ENCODE data around the gene IKBKE.

IKBKE gene

DNA sequence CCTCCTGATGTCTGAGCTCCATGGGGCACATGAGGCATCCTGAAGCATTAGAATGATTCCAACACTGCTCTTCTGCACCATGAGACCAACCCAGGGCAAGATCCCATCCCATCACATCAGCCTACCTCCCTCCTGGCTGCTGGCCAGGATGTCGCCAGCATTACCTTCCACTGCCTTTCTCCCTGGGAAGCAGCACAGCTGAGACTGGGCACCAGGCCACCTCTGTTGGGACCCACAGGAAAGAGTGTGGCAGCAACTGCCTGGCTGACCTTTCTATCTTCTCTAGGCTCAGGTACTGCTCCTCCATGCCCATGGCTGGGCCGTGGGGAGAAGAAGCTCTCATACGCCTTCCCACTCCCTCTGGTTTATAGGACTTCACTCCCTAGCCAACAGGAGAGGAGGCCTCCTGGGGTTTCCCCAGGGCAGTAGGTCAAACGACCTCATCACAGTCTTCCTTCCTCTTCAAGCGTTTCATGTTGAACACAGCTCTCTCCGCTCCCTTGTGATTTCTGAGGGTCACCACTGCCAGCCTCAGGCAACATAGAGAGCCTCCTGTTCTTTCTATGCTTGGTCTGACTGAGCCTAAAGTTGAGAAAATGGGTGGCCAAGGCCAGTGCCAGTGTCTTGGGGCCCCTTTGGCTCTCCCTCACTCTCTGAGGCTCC lies 26.0 kb downstream of the IKBKE start:
- no peak for DNase-seq (ENCODE audit: low spot score)

GRCh38 chr1:206497363-206497762 lies 27.1 kb downstream of the IKBKE start:
- DNase-seq (ENCODE audit: low spot score) = no peak

- no peak for DNase-seq (ENCODE audit: low spot score)
These were observed 27.5 kb downstream of the IKBKE start for GRCh38 chr1:206497774-206498173.

- no peak for DNase-seq (ENCODE audit: low spot score)
These were observed 28.4 kb downstream of the IKBKE start for GRCh38 chr1:206498685-206499084.

DNA sequence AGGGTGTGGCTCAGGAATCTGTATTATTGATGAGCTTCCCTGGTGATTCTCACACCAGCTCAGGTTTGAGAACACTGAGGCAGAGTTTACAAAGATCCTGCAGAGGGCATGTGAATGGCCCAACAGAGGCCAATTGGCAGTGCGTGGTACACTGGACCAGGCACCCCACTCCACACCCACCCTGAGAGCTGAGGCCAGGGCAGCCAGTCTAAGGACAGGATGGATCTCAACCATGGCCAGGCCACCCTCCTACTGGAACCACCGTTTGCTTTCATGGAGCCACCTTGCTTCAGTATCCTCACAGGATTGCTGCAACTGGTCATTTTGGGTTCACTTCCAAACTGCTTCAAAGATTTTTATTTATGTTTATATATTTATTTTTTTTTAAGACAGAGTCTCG lies 29.8 kb downstream of the IKBKE start:
- no peak for DNase-seq (ENCODE audit: low spot score)

DNA sequence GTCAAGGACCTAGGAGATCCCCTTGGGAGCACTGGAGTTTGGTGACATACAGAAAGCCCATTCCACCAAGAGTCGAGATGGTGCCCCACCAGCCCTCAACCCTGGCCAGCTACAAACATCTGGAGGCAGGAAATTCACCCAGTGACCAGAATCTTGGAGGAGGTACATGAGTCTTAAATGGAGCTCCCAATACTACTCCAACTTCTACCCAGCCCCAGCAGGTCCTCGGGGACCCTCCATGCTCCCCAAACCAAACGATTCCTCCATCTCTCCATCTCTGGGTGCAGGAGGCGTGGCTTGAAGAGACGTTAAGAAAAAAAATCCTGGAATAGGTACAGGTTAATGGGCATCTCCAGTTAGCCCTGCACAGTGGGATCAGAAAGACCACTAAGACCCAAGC lies 31.6 kb downstream of the IKBKE start:
- DNase-seq (ENCODE audit: low spot score) = no peak

DNA sequence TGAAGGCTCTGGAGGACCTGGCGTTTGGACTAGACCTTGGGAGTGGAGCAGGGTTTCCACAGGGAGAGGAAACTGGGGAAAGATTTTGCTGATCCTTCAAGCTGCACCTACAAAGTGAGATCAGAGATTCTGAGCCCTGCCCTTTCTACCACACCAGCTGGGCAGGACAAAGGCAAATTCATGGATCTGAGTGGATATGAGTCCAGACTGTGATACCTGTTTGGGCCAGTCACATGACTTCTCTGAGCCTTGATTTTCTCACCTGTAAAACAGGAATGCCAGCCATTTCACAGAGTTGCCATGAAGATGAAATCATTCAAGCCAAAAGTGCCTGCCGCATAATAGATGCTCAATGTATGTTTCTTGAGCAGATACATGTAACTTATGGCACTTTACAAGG lies 32.1 kb downstream of the IKBKE start:
- DNase-seq (ENCODE audit: low spot score) = no peak

- DNase-seq (ENCODE audit: low spot score) = no peak
These were observed 32.5 kb downstream of the IKBKE start for GRCh38 chr1:206502812-206503211.

DNA sequence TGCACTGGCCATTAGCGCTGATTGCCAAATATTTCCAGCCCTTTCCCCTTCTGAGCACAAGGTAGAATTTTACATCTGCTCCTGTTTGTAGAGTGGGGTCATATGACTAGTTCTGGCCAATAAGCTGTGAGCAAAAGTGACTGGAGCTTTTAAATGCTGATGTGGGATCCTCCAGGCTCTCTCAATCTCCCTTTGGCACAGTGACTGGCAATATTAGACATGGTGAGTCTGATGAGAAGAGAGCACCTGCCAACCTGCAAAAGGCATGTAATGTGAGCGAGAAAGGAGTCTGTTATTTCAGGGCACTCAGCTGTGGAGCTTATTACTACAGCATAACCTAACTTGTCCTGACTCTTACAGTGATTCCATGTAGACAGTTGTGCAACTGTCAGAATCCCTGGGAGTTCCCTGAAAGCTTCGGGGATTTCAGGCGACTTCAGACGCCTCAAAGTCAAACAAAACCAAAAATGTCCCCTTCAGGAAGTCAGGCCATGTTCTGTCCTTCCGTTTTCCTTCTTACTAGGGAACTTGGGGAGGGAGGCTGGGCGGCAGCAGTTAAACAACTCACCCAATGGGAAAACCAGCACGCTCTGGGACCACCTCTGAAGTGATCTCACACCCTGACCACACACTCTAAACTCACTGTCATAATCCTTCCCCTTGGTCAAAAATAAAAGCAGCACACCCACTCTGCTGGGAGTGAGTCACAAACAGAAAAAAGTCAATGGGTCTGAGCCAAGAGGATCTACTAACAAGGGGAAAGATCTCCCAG lies 33.5 kb downstream of the IKBKE start:
- peak; percentile 97 for DNase-seq (ENCODE audit: low spot score)

GRCh38 chr1:206504363-206504713 lies 34.1 kb downstream of the IKBKE start:
- DNase-seq (ENCODE audit: low spot score) = no peak

DNA sequence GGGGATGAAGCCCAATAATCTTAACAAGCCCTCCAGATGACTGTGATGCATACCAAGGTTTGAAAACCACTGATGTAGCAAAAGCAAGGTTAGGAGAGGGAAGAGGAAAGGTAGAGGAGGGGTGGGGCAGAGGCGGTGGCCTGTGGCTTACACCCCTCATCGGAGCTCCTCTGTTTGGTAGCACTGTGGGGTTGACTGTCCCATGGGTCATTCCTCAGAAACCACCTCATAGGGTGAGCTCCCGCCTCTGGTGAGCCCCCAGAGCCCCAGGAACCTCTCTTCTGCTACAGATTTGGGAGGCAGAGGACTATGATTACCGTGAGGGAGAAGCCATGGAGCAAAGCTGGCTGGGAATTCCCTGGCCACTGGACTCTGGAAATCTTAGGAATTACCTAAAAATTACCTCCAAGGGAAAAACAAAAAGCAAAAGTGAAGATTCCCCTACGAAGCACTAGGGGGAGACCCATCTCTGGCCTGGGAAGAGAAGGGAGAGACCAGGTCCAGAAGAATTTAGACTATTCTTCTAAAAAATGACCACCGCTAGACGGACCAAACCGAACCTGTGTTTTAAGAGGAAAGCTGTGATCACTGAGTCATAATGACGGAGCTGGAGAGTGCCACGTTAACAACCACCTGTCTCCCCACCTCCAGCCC lies 35.6 kb downstream of the IKBKE start:
- DNase-seq (ENCODE audit: low spot score) = peak; percentile 25

- DNase-seq (ENCODE audit: low spot score) = no peak
These were observed 36.4 kb downstream of the IKBKE start for GRCh38 chr1:206506405-206507283.

DNA sequence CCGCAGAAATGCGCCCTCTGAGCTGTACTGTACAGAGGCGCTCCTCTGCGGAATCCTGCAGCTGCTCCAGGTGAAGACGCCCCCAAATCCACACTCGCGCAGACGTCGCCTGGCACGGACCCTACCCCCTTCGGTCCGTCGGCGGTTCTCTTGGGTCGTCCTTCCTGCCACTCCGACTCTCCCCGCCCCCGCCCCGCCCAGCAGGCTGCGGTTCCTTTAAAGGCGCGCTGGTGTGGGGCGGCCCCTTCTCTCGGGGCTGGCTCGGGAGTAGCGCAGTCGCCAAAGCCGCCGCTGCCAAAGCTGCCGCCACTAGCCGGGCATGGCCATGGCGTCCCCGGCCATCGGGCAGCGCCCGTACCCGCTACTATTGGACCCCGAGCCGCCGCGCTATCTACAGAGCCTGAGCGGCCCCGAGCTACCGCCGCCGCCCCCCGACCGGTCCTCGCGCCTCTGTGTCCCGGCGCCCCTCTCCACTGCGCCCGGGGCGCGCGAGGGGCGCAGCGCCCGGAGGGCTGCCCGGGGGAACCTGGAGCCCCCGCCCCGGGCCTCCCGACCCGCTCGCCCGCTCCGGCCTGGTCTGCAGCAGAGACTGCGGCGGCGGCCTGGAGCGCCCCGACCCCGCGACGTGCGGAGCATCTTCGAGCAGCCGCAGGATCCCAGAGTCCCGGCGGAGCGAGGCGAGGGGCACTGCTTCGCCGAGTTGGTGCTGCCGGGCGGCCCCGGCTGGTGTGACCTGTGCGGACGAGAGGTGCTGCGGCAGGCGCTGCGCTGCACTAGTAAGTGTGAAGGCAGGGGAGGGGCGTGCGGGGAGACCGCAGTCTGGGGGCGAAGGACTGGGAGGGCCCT lies 37.2 kb downstream of the IKBKE start, which contains the start of gene RASSF5:
Gene RASSF5 (plus strand): TSS at position 248 of the 846 bp plus-strand sequence. CDS start 72 bp downstream, at position 320.
- no peak for DNase-seq (ENCODE audit: low spot score)

DNA sequence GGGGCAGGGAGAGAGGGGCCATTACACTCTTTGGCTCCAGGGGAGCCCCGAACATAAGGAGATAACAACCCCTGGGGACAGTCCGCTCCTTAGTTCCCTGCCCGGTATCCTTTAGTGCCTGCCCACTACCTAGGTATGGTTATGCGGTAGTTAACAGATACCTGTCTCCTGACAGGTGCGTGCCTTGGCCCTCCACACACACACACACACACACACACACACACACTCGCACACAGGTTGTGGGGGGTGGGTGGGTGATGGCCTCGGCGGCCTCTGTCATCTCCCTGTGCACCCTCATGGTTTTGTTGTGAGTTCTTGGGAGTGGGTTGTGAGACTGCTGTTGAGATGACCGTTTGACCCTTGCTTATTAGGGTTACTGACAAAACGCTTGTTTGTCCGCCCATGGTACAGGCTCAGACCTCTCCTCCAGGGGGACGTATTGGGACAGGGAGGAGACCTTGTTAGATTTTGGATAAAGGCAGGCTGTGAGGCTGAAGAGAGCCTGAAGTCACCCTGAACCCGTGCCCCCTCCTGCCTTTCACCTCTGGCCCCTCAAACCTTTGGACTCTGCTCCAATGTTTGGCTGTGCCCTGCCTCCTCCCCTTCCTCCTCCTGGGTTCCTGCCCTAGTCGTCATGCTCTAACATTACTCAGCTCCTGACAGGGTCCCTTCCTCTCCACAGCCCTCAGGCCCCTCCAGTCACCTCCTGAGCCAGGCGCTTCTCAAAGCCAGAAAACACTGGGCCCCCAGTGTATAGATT lies 38.0 kb downstream of the IKBKE start:
- DNase-seq (ENCODE audit: low spot score) = no peak

- DNase-seq (ENCODE audit: low spot score) = no peak
These were observed 38.7 kb downstream of the IKBKE start for GRCh38 chr1:206508956-206509355.

DNA sequence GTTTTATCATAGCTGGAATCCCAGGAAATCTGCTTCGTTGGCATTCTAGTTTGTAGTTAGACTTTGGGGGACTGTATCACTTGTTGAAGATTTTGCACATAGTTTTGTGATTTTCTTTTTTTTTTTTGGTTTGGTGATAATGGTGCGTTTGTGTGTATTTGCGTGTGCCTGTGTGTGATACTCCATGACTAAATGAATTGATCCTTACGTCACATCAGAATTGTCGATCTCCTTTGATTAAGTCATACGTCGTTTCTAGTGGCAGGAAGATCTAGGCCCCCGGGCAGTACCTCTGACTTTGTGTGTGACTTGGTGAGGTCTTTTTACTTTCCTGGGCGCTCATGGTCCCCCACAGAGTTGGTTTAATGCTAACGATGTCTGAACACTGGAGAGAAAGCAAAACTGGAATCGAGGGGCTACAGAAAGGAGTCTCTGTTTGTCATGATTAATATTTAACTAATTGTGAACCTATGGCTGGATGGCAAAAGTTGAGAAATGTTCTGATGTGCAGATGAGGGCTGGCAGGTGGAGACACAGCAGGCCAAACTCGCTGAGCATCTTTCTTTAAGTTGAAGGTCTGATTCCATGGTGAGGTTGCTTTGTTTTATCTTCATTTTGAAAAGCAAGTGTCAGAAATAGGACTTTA lies 39.5 kb downstream of the IKBKE start:
- no peak for DNase-seq (ENCODE audit: low spot score)

GRCh38 chr1:206510371-206510770 lies 40.1 kb downstream of the IKBKE start:
- no peak for DNase-seq (ENCODE audit: low spot score)

DNA sequence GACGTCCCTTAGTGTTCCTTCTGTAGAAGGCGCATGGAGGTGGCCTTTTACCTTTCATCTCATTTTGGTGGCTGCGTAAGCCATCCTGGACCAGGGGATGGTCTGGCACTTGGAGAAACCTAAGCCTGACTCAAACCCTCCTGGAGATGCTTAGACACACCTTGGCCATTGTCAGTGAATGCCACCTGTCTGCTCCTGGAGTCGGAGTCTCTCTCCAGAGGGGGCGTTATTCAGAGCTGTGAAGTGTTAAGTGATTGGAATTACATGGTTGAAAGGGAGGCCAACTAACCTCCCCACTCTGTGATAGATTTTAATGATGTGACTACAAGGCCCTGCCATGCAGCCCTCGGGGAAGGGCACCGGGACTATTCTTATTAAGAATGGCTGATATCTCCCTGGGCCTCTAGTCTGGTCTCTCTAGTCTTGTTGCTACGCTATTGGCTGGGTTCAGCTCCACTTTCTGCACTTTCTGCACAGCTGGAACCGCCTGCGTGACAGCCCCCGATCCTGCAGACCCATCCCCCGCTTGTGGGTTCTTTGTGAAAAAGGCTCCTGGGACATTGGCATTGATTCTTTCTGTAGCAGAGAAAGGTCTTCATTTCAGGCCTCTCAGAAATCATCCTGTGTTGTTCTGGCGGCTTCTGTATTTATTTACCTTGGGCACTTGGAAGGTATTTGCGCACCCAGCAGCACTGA lies 41.2 kb downstream of the IKBKE start:
- DNase-seq (ENCODE audit: low spot score) = no peak

All from RKO (cell line).